Activated gamma-delta T cell (primary cell): Measurements from ENCODE around the gene DACT2.

Experiments used
- DNase-seq: peaks from one replicate; lab custom pipeline; 2025; lab: John Stamatoyannopoulos, UW

DACT2 gene

DNA sequence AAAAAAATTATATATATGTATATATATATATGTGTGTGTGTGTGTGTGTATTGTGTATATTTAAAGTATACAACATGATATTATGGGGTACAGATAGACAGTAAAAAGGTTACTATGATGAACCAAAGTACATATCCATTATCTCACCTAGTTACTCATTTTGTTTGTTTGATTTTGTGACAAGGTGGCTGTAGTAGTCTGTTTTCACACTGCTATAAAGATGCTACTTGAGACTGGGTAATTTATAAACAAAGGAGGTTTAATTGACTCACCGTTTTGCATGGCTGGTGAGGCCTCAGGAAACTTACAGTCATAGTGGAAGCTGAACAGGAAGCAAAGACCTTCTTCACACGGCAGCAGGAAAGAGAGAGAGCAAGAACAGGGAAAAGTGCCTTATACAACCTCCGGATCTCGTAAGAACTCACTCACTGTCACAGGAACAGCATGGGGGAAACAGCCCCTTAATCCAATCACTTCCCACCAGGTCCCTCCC is 30.2 kb upstream of the DACT2 start:
- DNase-seq = no peak

DNA sequence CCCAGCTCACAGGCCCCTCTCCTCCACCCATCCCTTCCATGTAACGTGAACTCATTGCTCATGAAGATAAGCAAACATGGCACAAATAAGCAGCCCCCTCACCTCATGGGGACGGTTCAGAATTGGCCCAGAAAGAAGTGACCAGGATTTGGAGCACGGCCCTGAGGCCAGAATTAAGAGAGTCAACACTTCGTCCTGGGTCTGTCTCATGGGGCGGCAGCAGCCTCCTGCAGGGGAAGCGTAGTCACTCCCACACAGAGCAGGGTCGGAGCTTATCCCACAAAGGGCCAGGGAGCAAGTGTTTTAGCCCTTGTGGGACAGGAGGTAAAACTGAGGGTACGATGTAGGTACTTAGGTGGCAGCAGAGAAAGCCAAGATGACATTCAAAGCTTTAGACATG is 28.6 kb upstream of the DACT2 start:
- no peak for DNase-seq

DNA sequence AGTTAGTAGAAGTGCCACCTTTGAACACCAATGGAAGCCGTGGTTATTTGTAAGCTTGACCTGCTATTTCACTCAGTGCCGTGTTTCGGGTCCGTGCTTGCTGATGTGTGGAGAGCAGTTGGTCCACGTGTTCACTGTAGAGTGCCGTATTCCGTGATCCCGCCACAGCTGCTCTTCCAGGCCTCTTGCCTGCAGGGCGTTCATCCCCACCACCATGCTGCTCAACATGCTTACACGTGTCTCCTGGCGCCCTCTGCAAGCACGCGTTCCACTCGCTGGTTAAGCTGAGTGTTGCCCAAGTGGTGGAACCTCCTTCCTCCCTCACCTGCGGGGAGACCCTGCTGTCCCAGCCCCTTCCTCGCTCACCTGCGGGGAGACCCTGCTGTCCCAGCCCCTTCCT is 28.0 kb upstream of the DACT2 start:
- no peak for DNase-seq

DNA sequence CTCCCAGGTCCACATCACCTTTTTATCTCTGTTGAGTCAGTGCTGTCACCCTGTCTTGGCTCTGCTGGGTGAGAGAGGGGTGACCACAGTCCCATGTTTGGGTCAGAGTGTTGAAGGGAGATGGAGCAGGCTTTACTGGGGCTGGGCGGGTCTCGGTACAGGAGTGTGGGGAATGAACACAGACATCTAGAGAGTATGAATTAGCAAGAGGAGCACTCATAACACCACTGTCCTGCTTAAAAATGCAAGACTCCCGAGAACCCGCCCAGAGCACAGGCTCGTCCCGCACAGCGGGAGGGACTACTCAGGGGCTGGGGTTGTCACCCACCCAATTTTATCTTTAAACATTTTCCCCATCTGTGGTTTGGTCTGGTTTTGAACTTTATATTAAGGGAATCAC is 27.5 kb upstream of the DACT2 start:
- no peak for DNase-seq

DNA sequence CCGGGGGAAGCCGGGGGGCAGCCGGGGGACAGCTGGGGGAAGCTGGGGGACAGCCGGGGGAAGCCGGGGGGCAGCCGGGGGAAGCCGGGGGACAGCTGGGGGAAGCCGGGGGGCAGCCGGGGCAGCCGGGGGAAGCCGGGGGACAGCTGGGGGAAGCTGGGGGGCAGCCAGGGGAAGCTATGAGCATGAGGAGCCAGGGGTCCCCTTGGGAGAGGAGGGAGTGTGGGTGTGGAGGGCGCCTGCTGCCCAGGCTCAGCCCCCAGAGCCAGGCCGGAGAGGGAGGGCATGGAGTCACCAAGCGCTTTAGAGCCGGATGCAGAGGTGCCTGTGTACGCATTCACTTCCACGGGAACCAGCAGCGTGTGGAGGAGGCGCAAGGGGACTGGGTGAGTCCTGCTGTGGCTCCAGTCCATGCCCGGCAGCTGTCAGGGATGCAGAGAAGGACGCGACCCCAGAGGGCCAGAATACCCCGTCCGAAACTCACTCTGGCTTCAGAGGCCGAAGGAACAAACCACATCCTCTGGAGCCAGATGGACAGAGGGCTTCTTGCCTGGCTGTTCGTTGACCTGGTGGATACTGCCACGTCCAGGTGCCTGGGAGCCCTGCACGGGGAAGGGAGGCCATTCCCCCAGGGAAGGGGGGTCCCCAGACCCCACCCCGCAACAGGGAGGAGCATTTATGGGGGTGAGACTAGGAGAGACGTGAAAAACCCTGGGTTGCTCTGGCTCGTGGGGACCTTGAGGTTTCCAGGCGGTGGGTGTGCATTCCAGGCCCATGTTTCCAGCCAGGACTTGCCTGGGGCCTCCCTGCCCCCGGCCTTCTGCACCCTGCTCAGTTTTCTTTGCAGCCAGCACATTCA is 26.5 kb upstream of the DACT2 start:
- no peak for DNase-seq

DNA sequence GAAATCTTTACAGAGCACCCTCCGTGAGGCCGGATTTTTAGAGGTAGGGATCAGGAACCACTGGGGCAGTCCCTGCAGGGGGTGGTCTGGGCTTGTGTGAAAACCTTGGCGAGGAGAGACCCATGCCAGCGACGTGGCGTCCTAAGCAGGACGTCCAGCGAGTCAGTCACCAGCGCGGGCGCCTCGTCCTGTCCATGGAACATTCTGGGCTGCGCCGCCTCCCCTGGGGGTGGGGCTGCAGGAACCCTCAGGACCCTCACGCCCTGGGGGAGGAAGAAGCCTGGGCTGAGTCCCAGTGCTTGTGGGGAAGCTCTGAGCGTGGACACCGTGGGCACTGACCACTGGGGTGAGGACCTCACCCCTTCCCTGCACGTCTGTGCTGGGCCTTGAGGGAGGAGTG is 25.7 kb upstream of the DACT2 start:
- DNase-seq = no peak

DNA sequence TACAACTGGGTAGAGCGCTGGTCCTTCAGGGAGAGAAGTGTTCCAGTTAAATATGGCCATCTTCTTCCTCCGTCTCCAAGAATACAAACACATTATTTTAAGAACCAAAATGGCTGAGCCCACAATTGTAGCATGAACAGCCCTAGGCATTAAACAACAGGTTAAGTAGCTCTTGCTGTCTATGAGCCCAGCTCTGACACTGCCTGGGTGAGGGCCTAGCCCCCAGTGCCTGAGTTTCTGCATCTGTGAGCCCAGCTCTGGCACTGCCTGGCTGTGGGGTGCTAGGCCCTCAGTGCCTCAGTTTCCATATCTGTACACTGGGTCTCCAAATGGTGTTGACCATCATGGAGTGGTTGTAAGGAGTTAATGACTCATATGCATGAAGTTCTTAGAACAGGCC is 24.8 kb upstream of the DACT2 start:
- DNase-seq = no peak

DNA sequence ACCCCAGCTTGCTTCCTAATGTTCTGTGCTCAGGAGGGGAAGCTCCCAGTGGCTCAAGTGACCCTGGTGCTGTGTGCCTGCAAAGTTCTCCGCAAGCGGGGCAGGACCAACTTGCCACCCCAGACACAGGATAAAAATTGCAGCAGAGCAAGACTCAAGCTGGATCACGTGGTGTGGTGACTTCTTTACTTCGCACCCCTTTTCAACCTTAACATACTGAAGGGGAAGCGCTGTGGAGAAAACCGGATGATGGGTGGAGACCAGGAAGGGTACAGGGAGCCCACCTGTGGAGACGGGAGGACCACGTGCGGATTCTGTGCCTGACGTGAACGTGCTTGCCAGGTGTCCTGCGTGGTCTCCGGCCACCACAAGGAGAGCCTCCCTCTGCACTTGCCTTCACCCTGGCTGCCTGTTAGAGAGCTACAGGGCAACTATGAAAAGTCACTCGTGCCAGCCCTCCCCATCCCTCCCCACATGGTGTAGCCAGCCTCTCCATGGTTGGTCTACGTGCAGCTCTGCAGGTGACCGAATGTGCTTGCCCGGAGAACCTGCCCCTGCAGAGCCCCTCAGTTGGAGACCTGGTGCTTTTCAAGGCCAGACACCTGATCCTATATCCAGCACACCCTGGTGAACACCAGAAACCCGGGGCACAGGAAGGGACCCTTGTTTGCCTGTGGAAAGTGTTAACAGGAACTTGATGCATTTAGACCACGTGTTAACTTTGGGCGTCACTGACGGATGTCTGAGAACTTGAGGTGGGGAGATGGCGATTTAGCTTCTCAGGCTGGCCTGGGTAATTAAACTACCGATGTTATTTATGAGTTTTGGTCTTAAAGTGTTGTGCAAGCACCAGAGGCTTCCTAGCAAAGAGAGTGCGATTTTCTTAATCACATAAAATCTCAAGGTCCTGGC is 23.9 kb upstream of the DACT2 start:
- no peak for DNase-seq

DNA sequence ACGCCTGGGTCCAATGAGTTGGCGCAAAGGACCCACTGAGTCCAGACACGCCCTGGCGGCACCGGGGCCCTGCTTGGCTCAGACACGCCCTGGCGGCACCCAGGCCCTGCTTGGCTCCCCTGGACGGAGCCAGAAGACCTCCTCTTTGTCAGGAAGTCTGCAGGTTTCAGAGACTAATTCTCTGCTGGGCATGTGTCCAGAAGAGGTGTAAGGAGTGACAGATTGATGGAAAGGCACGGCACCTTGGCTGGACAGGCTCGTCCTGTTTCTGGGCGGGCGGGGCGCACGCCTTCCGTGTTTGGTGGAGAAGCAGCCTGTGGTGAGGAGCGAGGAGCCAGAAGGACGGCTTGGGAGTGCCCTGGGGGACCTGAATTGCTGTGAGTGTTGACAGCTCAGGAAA is 23.1 kb upstream of the DACT2 start:
- DNase-seq = no peak

DNA sequence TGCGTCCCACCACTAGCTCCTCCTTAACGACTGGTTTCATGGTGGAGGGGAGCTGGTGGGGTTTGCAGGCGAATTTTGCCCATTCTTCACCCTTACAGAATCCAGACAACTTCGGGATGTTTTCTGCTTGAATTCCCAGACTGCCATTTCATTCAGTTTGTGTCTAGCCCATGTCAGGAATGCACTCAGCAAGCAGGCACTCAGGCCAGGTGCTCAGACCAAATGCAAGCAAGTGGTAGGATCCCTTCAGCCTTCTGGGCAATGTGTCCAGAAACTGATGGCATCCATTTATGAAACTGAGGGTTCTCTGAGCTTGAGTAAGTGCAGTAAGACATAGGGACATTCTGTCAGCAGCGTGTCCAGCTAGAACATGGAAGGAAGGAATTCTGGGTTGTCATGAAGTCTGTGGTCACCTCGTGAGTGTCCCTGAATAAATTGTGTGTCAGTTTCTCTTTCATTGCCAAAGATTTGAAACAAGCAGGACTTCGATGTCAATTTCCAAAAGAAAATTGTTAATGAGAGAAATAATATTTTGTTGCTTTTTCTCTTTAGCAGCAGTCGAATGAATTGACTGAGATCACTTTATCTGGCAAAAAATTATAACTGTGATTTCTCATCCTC is 21.8 kb upstream of the DACT2 start:
- DNase-seq = no peak

DNA sequence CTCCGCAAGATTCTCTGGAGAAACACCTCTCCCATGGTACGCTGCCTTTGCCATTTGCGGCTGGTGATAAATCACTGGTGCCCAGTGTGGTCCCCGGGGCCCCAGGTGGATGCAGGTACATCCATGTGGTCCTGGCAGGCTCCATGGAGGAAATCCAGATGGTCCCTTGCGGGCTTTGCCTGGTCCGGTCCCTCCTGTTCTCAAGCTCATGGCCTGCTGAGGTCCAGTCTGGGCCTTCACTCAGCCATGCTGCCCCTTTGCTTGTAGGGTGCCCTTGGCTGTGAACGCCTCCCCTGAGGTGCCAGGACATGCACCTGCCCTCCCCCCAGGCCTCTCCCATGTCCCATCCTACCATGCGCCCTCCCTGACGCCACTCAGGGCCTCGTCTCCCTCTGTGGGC is 21.2 kb upstream of the DACT2 start:
- DNase-seq = no peak

DNA sequence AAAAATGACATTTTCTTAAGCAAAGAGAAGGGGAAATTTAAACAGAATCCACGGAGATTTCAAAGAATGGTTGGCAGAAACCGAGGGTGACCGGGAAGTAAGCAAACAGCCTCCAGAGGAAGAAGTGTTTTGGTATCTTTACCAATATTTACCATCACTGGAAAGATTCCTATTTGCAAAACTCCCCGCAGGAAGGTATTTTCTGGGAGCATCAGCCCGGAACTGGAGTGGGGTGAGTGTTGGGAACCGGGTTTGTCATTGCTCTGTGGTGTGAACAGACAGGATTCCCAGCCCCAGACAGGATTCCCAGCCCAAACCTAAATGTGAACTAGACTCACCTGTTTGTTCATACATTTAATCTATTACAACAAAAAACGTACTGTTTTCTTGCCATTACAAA is 19.2 kb upstream of the DACT2 start:
- DNase-seq = no peak

DNA sequence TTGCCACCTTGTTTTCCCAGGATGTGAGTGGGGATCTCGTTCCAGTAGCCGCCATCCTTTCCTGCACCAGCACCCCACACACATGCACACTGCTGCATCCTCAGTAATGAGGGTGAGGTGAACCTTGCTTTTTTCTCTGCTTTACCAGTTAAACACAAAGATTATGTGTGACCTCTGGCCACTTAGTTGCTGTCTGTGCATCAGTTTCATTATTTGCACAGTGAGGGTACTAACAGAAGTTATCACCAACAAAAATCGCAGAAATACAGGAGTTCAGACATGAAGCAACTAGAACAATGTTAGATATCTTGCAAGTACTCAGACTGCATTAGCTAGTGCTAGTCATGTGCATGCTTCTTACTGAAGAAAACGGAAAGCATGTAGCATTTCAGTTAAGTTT is 17.4 kb upstream of the DACT2 start:
- no peak for DNase-seq

DNA sequence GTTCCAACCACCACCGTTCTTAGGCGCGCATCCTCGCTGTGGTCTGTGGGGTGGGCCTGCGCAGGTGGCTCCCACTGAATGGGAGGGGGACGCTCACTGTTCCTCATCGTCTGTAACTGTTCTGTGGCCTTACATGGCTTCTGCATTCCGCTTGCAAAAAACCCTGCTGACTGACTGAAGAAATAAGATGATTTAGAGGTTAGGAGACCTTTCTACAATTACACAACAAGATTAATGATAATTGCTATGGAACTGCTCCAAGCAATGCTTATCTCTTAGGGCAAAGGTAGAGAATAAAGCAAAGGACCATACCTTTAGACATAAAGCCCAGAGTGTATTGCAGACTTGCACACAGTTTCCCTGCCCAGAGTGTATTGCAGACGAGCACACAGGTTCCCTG is 14.4 kb upstream of the DACT2 start:
- DNase-seq = no peak

DNA sequence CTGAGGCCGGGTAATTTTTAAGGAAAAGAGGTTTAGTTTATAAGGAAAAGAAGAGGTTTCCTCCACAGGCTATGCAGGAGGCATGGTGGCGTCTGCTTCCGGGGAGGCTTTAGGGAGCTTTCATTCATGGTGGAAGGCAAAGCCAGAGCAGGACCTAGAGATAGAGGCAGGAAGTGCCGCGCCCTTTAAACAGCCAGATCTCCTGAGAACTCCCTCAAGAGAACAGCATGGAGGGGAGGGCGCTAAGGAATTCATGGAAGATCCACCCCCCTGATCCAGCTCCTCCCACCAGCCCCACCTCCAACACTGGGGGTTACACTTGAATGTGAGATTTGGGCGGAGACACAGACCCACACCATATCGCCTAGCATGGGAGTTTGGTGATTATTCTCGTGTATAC is 13.9 kb upstream of the DACT2 start:
- DNase-seq = no peak

DNA sequence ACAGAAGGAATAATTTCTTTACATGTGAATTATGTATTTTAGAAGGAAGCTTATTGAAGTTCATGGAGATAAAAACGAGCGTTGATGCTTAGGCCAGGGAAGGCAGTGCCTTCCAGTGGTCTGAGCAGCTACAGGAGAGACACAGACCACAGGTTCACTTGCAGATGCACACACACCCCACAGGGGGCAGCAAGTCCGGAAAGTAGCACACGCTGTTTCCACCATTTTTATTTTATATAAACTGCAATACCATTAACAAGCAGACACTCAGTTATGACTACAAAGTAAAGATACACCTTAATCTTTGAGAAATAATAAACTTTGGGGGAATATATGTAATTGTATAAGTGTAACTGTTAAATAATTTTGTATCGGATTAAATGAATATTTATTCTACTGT is 13.5 kb upstream of the DACT2 start:
- no peak for DNase-seq

DNA sequence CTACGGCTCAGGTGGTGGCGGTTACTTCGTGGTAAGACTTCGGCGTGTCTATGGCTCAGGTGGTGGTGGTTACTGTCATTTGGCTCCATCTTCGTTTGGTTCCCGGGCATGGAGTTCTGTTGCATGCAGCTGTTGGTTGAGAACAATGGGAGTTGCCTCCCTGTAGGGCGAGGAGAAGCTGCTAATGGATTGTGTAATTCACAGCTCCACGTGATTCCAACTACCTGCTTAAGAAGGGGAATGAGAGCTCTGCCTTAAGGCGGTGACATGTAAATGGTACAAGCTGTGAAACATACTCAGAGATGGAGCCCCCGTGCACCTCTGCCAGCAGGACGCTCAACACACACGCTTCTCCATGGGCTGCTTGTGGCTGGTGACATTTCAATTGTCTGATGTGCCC is 12.4 kb upstream of the DACT2 start:
- DNase-seq = no peak

DNA sequence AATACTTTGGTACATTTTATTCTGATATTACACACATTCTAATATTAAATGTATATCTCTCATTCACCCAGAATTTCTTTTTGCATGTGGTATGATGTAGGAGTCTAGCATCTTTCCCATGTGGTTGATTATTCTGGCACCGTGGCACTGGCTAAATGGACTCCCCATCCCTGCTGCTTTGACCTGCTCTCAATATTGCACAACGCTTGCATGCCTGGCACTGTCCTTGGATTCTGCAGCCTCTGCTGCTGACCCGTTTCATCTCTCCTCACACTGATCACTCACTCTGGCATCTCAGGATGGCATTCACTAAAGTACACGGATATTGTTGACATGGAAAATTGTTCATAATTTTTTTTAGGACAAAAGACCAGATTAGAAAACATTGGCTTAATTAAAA is 11.5 kb upstream of the DACT2 start:
- no peak for DNase-seq

DNA sequence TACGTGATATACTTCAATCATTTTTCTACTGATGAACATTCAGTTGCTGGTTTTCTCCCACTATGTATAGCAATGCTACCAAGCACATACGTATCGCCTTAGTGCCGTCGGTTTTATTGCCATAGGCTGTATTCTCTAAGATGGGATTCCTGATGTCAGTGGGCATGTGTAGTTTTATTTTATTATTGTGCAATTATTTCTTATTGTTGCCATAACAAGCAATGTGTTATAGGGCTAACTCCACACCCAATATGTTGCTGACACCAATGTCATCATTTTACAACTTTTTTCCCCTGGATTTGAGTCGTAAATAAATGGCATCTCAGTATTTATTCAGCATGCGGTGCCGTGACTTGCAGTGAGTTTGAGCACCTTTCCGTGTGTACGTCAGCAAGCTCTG is 10.8 kb upstream of the DACT2 start:
- no peak for DNase-seq

DNA sequence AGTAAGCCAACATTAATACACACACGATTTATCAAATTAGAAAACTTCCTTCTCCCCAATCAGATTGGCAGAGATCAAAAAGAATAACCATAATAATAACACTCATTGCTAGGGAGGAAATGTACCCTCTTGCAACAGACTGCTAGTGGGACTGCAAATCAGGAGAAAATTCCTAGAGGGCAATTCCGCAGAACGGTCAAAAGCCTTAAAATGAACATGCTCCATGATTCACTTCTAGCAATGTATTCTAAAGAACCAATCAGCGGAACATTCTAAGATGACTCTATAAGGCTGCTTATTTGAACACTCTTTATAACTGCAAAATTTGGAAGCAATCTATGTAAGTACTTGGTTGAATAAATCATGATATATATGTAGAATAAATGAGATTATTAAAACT is 8.5 kb upstream of the DACT2 start:
- no peak for DNase-seq

DNA sequence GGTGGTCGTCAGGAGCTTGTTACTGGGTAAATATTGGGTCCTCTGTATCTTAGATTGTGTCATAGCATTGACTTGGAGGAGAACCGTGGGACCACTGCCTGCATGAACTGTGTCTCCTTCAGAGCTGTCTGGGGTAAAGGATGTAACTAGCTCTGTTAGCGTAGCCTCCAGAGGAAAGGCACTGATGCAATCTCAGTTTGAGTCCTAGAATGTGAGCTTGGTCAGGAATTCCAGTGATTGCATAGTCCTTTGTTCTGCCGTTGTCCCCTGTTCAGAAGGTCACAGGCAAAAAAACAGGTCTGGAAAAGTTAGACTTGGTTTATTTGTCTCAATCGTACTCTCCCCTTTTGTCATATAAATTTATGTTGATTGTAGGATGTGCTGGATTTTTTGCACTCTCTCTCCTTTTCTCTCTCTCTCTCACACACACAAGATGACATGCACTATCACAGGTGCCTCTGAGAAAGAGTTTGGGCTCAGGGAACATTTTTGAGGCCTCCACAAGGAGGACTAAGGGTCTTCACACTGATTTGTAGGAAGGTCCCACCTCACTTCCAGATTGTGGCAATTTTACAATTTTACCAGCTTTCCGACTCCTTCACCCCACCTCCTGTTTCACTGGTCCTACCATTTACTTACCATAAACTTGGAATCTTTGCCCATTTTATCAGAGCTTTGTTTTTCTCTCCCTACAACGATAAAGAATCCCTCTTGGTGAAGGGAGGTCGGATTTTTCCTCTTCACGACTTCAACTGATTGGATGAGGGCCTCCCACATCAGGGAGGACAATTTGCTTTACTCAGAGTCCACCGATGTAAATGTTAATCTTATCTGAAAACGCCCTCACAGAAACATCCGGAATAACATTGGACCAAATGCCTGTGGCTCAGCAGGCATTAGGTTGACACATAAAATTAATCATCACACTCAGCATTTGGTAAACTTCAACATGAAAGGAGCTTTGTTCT is 7.0 kb upstream of the DACT2 start:
- no peak for DNase-seq
